ENCODE results near the gene DLAT.

GRCh38 chr11:111999111-111999510 is 26.1 kb upstream of the DLAT start:
- TF ChIP-seq POLR2A (IDR thresholded peaks at IDR 0.05) = no peak
- TF ChIP-seq CTCF (IDR thresholded peaks at IDR 0.05) = no peak

All from lower leg skin (tissue), 3 donors.